HCT116 (cell line): ENCODE results near the gene DDR2. TPM values are rescaled to one million over a fixed set of nuclear protein-coding genes. Genes with fewer than 3 reads are reported as not detected.

Source experiments
- ATAC-seq: fragments of 200-7000 bp; cut with Tn5 transposase; 2 replicates; pipeline ENCODE4 v1.9.1; 2020; ENCODE audit warnings: mild to moderate bottlenecking, moderate library complexity
- BruUV-seq: library from RNA; stranded (reverse); fragments of 400-500 nt; replicated peaks from 2 replicates; lab custom pipeline; 2021; lab: Mats Ljungman, UMichigan
- CTCF ChIA-PET: fragments of 300-600 bp; sonication (Branson Sonifier 250); formaldehyde crosslinking; loops from one replicate; lab custom pipeline; 2021; ENCODE audit warnings: antibody characterized with exemption; lab: Charles Lee
- POLR2A ChIA-PET: fragments of 300-600, 350-600 bp; sonication (Branson Sonifier 250); formaldehyde crosslinking; loops from one replicate; lab custom pipeline; 2021; ENCODE audit warnings: antibody characterized with exemption; lab: Charles Lee
- RAD21 ChIA-PET, 2 experiments: fragments of 300-600 bp; sonication (Branson Sonifier 250); formaldehyde crosslinking; loops; one replicate each; lab custom pipeline; 2023; ENCODE audit warnings: low total read pairs in 2 of 2; ENCODE audit not compliant: uncharacterized antibody in 2 of 2, unreplicated experiment in 2 of 2, low non-redundant PET in 1 of 2; lab: Charles Lee
- DNase-seq: peaks from one replicate; pipeline ENCODE4 v3.0.0-alpha.2; 2010; ENCODE audit warnings: low read depth, low spot score
- H2AFZ ChIP-seq: fragments of 200-600 bp; shearing (Covaris generic), sonication (generic); 2 replicates; pipeline ENCODE4 v1.6.1; 2017; ENCODE audit warnings: low read depth, mixed run types, mixed read lengths, antibody characterized with exemption, low read length; ENCODE audit not compliant: poor library complexity, severe bottlenecking
- H3K27ac ChIP-seq: 2 replicates; pipeline ENCODE4 v1.5.1; 2012; ENCODE audit warnings: low read depth, low read length
- H3K27me3 ChIP-seq: fragments of 200-600 bp; sonication (generic); 2 replicates; pipeline ENCODE4 v1.6.1; 2016; ENCODE audit warnings: mixed run types, low read length, mixed read lengths; ENCODE audit not compliant: insufficient read depth
- H3K36me3 ChIP-seq, 2 experiments: fragments of 200-500 bp in 1 of 2; fragments of 200-600 bp in 1 of 2; sonication (Bioruptor generic) in 1 of 2; sonication (generic) in 1 of 2; 2 replicates each; pipeline versions ENCODE4 v1.5.1 to v1.6.1; 2014 to 2016; ENCODE audit warnings: low read length in 2 of 2, inconsistent platforms in 1 of 2, mixed read lengths in 1 of 2, mixed run types in 1 of 2; ENCODE audit not compliant: insufficient read depth in 2 of 2, control insufficient read depth in 1 of 2
- H3K4me1 ChIP-seq, 2 experiments: fragments of 200-600 bp in 1 of 2; sonication (generic) in 1 of 2; 2 replicates each; pipeline versions ENCODE4 v1.5.1 to v1.6.1; 2012 to 2017; ENCODE audit warnings: low read length in 2 of 2, inconsistent platforms in 1 of 2, mild to moderate bottlenecking in 1 of 2, mixed read lengths in 1 of 2, mixed run types in 1 of 2, moderate library complexity in 1 of 2; ENCODE audit not compliant: insufficient read depth in 2 of 2, control insufficient read depth in 1 of 2
- H3K4me2 ChIP-seq: fragments of 200-600 bp; sonication (generic); 2 replicates; pipeline ENCODE4 v1.6.1; 2017; ENCODE audit warnings: mixed run types, low read length, mixed read lengths
- H3K4me3 ChIP-seq, 2 experiments: fragments of 200-600 bp in 1 of 2; sonication (generic) in 1 of 2; replicated peaks in 1 of 2; 2 replicates each; pipeline ENCODE4 v1.5.1; 2011 to 2016; ENCODE audit warnings: low read length in 2 of 2, control low read depth in 1 of 2, low read depth in 1 of 2, mild to moderate bottlenecking in 1 of 2, mixed read lengths in 1 of 2, mixed run types in 1 of 2
- H3K79me2 ChIP-seq: fragments of 200-600 bp; sonication (generic); 2 replicates; pipeline ENCODE4 v1.6.1; 2017; ENCODE audit warnings: mild to moderate bottlenecking, mixed run types, low read length, moderate library complexity, mixed read lengths; ENCODE audit not compliant: insufficient read depth
- H3K9ac ChIP-seq: fragments of 200-600 bp; sonication (generic); 2 replicates; pipeline ENCODE4 v1.6.1; 2016; ENCODE audit warnings: low read length, mixed read lengths
- H3K9me2 ChIP-seq: fragments of 200-600 bp; sonication (generic), shearing (Covaris generic); 2 replicates; pipeline ENCODE4 v1.6.1; 2017; ENCODE audit warnings: mixed run types, mild to moderate bottlenecking, moderate library complexity; ENCODE audit not compliant: insufficient read depth
- H3K9me3 ChIP-seq, 2 experiments: fragments of 200-500 bp in 1 of 2; fragments of 200-600 bp in 1 of 2; sonication (Bioruptor generic) in 1 of 2; sonication (generic) in 1 of 2; 2 replicates each; pipeline ENCODE4 v1.6.1; 2014 to 2017; ENCODE audit warnings: low read length in 2 of 2, mixed read lengths in 2 of 2, inconsistent platforms in 1 of 2, low read depth in 1 of 2, mild to moderate bottlenecking in 1 of 2, mixed run types in 1 of 2, moderate library complexity in 1 of 2; ENCODE audit not compliant: control insufficient read depth in 1 of 2, insufficient read depth in 1 of 2
- H4K20me1 ChIP-seq: fragments of 200-600 bp; sonication (generic), shearing (Covaris generic); 2 replicates; pipeline ENCODE4 v1.6.1; 2017; ENCODE audit warnings: mixed run types, mild to moderate bottlenecking, moderate library complexity; ENCODE audit not compliant: insufficient read depth
- ATF3 ChIP-seq: IDR thresholded peaks from 2 replicates; pipeline ENCODE4 v1.6.1; 2012
- CTCF ChIP-seq, 3 experiments: fragments of 200-600 bp in 1 of 3; sonication (generic) in 1 of 3; IDR thresholded peaks in 2 of 3; conservative IDR thresholded peaks in 1 of 3; 2 replicates each; pipeline ENCODE4 v1.5.1; 2012 to 2017; ENCODE audit warnings: low read depth in 2 of 3, low read length in 2 of 3, antibody characterized with exemption in 1 of 3, borderline replicate concordance in 1 of 3, control low read depth in 1 of 3, mild to moderate bottlenecking in 1 of 3, mixed read lengths in 1 of 3, mixed run types in 1 of 3, moderate library complexity in 1 of 3; ENCODE audit not compliant: insufficient read depth in 1 of 3
- ELF1 ChIP-seq: IDR thresholded peaks from 2 replicates; pipeline ENCODE4 v1.6.1; 2012; ENCODE audit warnings: low read depth, borderline replicate concordance
- JUND ChIP-seq: IDR thresholded peaks from 2 replicates; pipeline ENCODE4 v1.6.1; 2012
- MAX ChIP-seq: IDR thresholded peaks from 2 replicates; pipeline ENCODE4 v1.6.1; 2012
- POLR2A ChIP-seq: IDR thresholded peaks from 2 replicates; pipeline ENCODE4 v1.7.0; 2011; ENCODE audit warnings: borderline replicate concordance; ENCODE audit not compliant: insufficient read depth, insufficient read length; ENCODE audit errors: extremely low read depth
- POLR2AphosphoS5 ChIP-seq: IDR thresholded peaks from 2 replicates; pipeline ENCODE4 v1.6.1; 2011; ENCODE audit warnings: mild to moderate bottlenecking, low read depth, low read length, moderate library complexity
- SIN3A ChIP-seq: IDR thresholded peaks from 2 replicates; pipeline ENCODE4 v1.6.1; 2012; ENCODE audit warnings: low read depth
- SP1 ChIP-seq: IDR thresholded peaks from 2 replicates; pipeline ENCODE4 v1.6.1; 2012; ENCODE audit warnings: low read depth
- YY1 ChIP-seq: IDR thresholded peaks from 2 replicates; pipeline ENCODE4 v1.6.1; 2011; ENCODE audit warnings: low read length, low read depth, moderate library complexity, mild to moderate bottlenecking; ENCODE audit not compliant: insufficient replicate concordance; ENCODE audit errors: extremely low read depth
- ZBTB33 ChIP-seq: IDR thresholded peaks from 2 replicates; pipeline ENCODE4 v1.6.1; 2011; ENCODE audit warnings: mild to moderate bottlenecking, low read length, moderate library complexity; ENCODE audit not compliant: insufficient replicate concordance; ENCODE audit errors: extremely low read depth
- ZFX ChIP-seq: fragments of 450-650 bp; IDR thresholded peaks from 2 replicates; pipeline ENCODE4 v1.6.1; 2017
- ZNF274 ChIP-seq: fragments of 200-500 bp; sonication (Bioruptor generic); IDR thresholded peaks from 2 replicates; pipeline ENCODE4 v1.6.1; 2014; ENCODE audit warnings: mild to moderate bottlenecking, low read depth, low read length, inconsistent platforms
- intact Hi-C: fragments of 100-400 bp; cut with micrococcal nuclease; formaldehyde crosslinking; loops from 2 replicates; pipeline ENCODE4 v1.10.0; 2022
- total RNA-seq: library from RNA; stranded (reverse); gene quantifications from one replicate; pipeline ENCODE4 v1.2.1, GENCODE V29; 2021; ENCODE audit not compliant: unreplicated experiment

The DDR2 gene
- total RNA-seq, 1 experiment from 2014 or later = 0.84 TPM

- ChIA-PET POLR2A (no interaction called here), RAD21 (no interaction called here), CTCF (no interaction called here)
- Histone ChIP-seq H3K4me3 (no peak overlapping the region), H3K9me2 (no peaks in the 10 kb centered on the region), H3K79me2 (no peaks in the 10 kb centered on the region), H4K20me1 (no peaks in the 10 kb centered on the region), H3K36me3 (no peaks in the 10 kb centered on the region), H3K9me3 (no peaks in the 10 kb centered on the region), H3K9ac (no peak overlapping the region), H3K4me1 (no peaks in the 10 kb centered on the region), H3K27me3 (no peaks in the 10 kb centered on the region), H3K27ac (no peak overlapping the region), H3K4me2 (no peak overlapping the region), H2AFZ (no peak overlapping the region)
- ATAC-seq = no peak
- BruUV-seq = no TSS peak
- intact Hi-C loops = no loop called here
- TF ChIP-seq ELF1 = no peak
- TF ChIP-seq JUND = no peak
- no peak for TF ChIP-seq MAX
- no peak for TF ChIP-seq POLR2A
- DNase-seq = no peak
These were observed 100.5 kb downstream of the DDR2 start for GRCh38 chr1:162732566-162733335.

- H3K27me3 ChIP-seq = no peaks in the 10 kb centered on the region
- no peak overlapping the region for H3K4me2 ChIP-seq
- no peaks in the 10 kb centered on the region for H3K36me3 ChIP-seq
- BruUV-seq = no TSS peak
- H3K79me2 ChIP-seq = no peaks in the 10 kb centered on the region
- no peaks in the 10 kb centered on the region for H3K9me3 ChIP-seq
- H3K4me3 ChIP-seq = no peak overlapping the region
- no peaks in the 10 kb centered on the region for H3K4me1 ChIP-seq
- ChIA-PET POLR2A (no interaction called here), CTCF (no interaction called here), RAD21 (no interaction called here)
- ATAC-seq (no peak), DNase-seq (no peak)
- no peak overlapping the region for H3K27ac ChIP-seq
- H4K20me1 ChIP-seq = no peaks in the 10 kb centered on the region
- intact Hi-C loops = no loop called here
- no peak overlapping the region for H3K9ac ChIP-seq
- TF ChIP-seq MAX (no peak), ZFX (no peak), CTCF (IDR thresholded peaks at IDR 0.05 in 2 of 3, conservative IDR thresholded peaks at IDR 0.05 in 1 of 3; ENCODE audit: borderline replicate concordance in 1 of 3, insufficient read depth in 1 of 3, low read depth in 2 of 3, low read length in 2 of 3) (no peak), SP1 (no peak), JUND (no peak), ZBTB33 (no peak), ATF3 (no peak), SIN3A (no peak), POLR2AphosphoS5 (no peak), YY1 (no peak), POLR2A (no peak), ZNF274 (no peak)
- no peak overlapping the region for H2AFZ ChIP-seq
- no peaks in the 10 kb centered on the region for H3K9me2 ChIP-seq
These were observed 101.0 kb downstream of the DDR2 start for GRCh38 chr1:162733336-162733590.
